Endothelial cell of umbilical vein (primary cell): ENCODE data around the gene EYS.

ENCODE experiments used
- CTCF ChIP-seq, 2 donors: IDR thresholded peaks; 1 replicate in 1 of 2; 2 replicates in 1 of 2; pipeline ENCODE4 v1.5.1; 2011; ENCODE audit warnings: low read length in 2 of 2, mild to moderate bottlenecking in 2 of 2, moderate library complexity in 2 of 2, control low read depth in 1 of 2, inconsistent platforms in 1 of 2, low read depth in 1 of 2; ENCODE audit not compliant: insufficient read depth in 1 of 2; ENCODE audit errors: extremely low read depth in 1 of 2
- EZH2 ChIP-seq: IDR thresholded peaks from 2 replicates; pipeline ENCODE4 v1.6.1; 2012; ENCODE audit warnings: borderline replicate concordance, low read depth, mild to moderate bottlenecking, moderate library complexity, low read length, inconsistent platforms; ENCODE audit not compliant: severe bottlenecking
- FOS ChIP-seq: IDR thresholded peaks from 2 replicates; pipeline ENCODE4 v1.6.1; 2011; ENCODE audit warnings: mild to moderate bottlenecking, low read length, moderate library complexity, borderline replicate concordance; ENCODE audit not compliant: insufficient read depth
- MAX ChIP-seq: IDR thresholded peaks from 2 replicates; pipeline ENCODE4 v1.6.1; 2011; ENCODE audit not compliant: insufficient read depth, insufficient read length
- MYC ChIP-seq: IDR thresholded peaks from one replicate; pipeline ENCODE4 v1.6.1; 2011; ENCODE audit warnings: mild to moderate bottlenecking, low read depth, low read length
- POLR2A ChIP-seq: IDR thresholded peaks from 2 replicates; pipeline ENCODE4 v1.6.1; 2012; ENCODE audit warnings: low read depth, mild to moderate bottlenecking, control low read depth, low read length
- POLR2AphosphoS5 ChIP-seq: IDR thresholded peaks from 2 replicates; pipeline ENCODE4 v1.6.1; 2012; ENCODE audit warnings: low read depth, mild to moderate bottlenecking, control low read depth, low read length, moderate library complexity; ENCODE audit not compliant: insufficient read depth

GRCh38 chr6:64170316-64170715 is 1536.7 kb downstream of the EYS start:
- no peak for TF ChIP-seq EZH2
- TF ChIP-seq CTCF (IDR thresholded peaks at IDR 0.05; ENCODE audit: extremely low read depth in 1 of 2, insufficient read depth in 1 of 2, low read depth in 1 of 2, low read length in 2 of 2), result no peak
- no peak for TF ChIP-seq MYC
- TF ChIP-seq MAX, result no peak
- no peak for TF ChIP-seq POLR2A
- TF ChIP-seq FOS, result no peak
- no peak for TF ChIP-seq POLR2AphosphoS5
